ENCODE data around the gene PMPCA. TPM values are rescaled to one million over a fixed set of nuclear protein-coding genes. Genes with fewer than 3 reads are reported as not detected.
A peak's percentile ranks its signal among the peaks of the same experiment; 100 is the strongest.

The PMPCA gene
- total and polyA plus RNA-seq, 2 donors (not counting 3 experiments of a cell fraction or from before 2014, with no cell fraction given), result 69.0 to 75.3 TPM

DNA sequence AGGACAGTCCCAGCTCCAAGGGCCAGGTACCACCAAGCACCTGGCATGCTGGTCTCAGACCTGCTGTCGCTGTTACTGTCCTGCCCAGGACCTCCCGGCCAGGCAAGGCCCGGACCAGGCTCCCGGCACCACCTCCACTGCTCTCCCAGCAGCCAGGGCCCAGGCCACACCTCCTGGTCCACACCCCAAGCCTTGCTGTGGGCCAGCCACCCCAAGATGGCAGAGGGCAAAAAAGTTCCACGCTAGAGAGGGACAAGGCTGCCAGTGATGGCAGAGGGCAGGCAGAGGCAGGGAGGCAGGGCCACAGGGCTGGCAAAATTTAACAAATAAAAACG is 48.0 kb upstream of the PMPCA start:
- intact Hi-C loops (cut with micrococcal nuclease) (loop anchor here (2.0 kb wide), 1 partner anchor 350 kb away; the partner anchor contains the start of gene DIPK1B), dilution Hi-C loops (cut with MboI; ENCODE audit: extremely low pct_ligation_motif_present, low sequenced_read_pairs) (no loop called here)
- Histone ChIP-seq H3K9me1 (replicated peaks; ENCODE audit: control insufficient read depth, extremely low read depth, insufficient read depth, low read length) (no peaks in the 10 kb centered on the region), H3K79me2 (ENCODE audit: control insufficient read depth, insufficient read depth, low read length) (peaks cover 3% of the 10 kb centered on the region), H4K20me1 (replicated peaks; ENCODE audit: control insufficient read depth, extremely low read depth, insufficient read depth, low read length) (no peaks in the 10 kb centered on the region), H3K36me3 (ENCODE audit: control insufficient read depth in 2 of 2, extremely low read depth in 1 of 2, insufficient read depth in 2 of 2, low read length in 2 of 2) (no peaks in the 10 kb centered on the region), H3K4me2 (ENCODE audit: insufficient read depth, low read length) (no peak overlapping the region), H2AFZ (ENCODE audit: low read depth, low read length) (no peak overlapping the region), H3K9ac (replicated peaks; ENCODE audit: extremely low read depth, insufficient read depth, low read length) (no peak overlapping the region), H3K4me3 (replicated peaks in 1 of 3; ENCODE audit: insufficient read depth in 1 of 3, low read depth in 1 of 3, low read length in 3 of 3) (no peak overlapping the region), H3K9me3 (replicated peaks; ENCODE audit: control insufficient read depth, insufficient read depth, low read length) (no peaks in the 10 kb centered on the region), H3K27me3 (ENCODE audit: control insufficient read depth in 2 of 2, insufficient read depth in 2 of 2, low read length in 2 of 2) (no peaks in the 10 kb centered on the region), H3K27ac (ENCODE audit: insufficient read depth, low read depth, low read length) (no peak overlapping the region), H3K4me1 (ENCODE audit: control insufficient read depth, extremely low read depth, insufficient read depth, low read length) (peaks cover 7% of the 10 kb centered on the region)
- TSS peak; percentile 51 for BruUV-seq (replicated peaks)
- POLR2A ChIA-PET, result interaction anchor here (1.2 kb wide), 1 partner anchor 17 kb away, joined by 5 read pairs; no protein-coding TSS in a partner anchor
- no peak for TF ChIP-seq POLR2AphosphoS5 (IDR thresholded peaks at IDR 0.05; ENCODE audit: insufficient read depth, low read depth, low read length)
- no peak for TF ChIP-seq GATA2 (IDR thresholded peaks at IDR 0.05; ENCODE audit: insufficient read depth, insufficient read length, low read depth, low read length)
- no peak for TF ChIP-seq MYC (IDR thresholded peaks at IDR 0.05; ENCODE audit: low read depth, low read length)
- no peak for TF ChIP-seq MAX (IDR thresholded peaks at IDR 0.05; ENCODE audit: insufficient read depth, insufficient read length)
- no peak for TF ChIP-seq FOS (IDR thresholded peaks at IDR 0.05; ENCODE audit: borderline replicate concordance, insufficient read depth, low read length)
- TF ChIP-seq JUN (IDR thresholded peaks at IDR 0.05; ENCODE audit: borderline replicate concordance, insufficient read depth, insufficient read length, low read depth), result no peak
- TF ChIP-seq, protein P1, sequence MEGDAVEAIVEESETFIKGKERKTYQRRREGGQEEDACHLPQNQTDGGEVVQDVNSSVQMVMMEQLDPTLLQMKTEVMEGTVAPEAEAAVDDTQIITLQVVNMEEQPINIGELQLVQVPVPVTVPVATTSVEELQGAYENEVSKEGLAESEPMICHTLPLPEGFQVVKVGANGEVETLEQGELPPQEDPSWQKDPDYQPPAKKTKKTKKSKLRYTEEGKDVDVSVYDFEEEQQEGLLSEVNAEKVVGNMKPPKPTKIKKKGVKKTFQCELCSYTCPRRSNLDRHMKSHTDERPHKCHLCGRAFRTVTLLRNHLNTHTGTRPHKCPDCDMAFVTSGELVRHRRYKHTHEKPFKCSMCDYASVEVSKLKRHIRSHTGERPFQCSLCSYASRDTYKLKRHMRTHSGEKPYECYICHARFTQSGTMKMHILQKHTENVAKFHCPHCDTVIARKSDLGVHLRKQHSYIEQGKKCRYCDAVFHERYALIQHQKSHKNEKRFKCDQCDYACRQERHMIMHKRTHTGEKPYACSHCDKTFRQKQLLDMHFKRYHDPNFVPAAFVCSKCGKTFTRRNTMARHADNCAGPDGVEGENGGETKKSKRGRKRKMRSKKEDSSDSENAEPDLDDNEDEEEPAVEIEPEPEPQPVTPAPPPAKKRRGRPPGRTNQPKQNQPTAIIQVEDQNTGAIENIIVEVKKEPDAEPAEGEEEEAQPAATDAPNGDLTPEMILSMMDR (IDR thresholded peaks at IDR 0.05; ENCODE audit: extremely low read depth in 1 of 2, insufficient read depth in 1 of 2, low read depth in 1 of 2, low read length in 2 of 2), result no peak
- no peak for TF ChIP-seq POLR2A (IDR thresholded peaks at IDR 0.05; ENCODE audit: low read depth, low read length)
- DNase-seq (ENCODE audit: low read depth, low spot score) (no peak), FAIRE-seq (no peak)
- CTCF ChIA-PET, result interaction anchor here (0.6 to 2.4 kb wide), 9 partner anchors 8 to 269 kb away, joined by 3 to 27 read pairs (median 4); no protein-coding TSS in a partner anchor

All from endothelial cell of umbilical vein (primary cell).